Neuronal stem cell (in vitro differentiated cells): ENCODE data around the gene KIAA1958.

ENCODE experiments used
- DNase-seq: peaks from one replicate; pipeline ENCODE4 v3.0.0-alpha.2; 2013; ENCODE audit warnings: low spot score
- H2AFZ ChIP-seq: one replicate; pipeline ENCODE4 v1.6.1; 2013; ENCODE audit warnings: mild to moderate bottlenecking, low read length, inconsistent platforms
- H2AK5ac ChIP-seq: 2 replicates; pipeline ENCODE4 v1.6.1; 2013; ENCODE audit warnings: low read depth, mild to moderate bottlenecking, inconsistent platforms, low read length, moderate library complexity, mixed read lengths
- H2BK120ac ChIP-seq: 2 replicates; pipeline ENCODE4 v1.6.1; 2013; ENCODE audit warnings: low read depth, mild to moderate bottlenecking, inconsistent platforms, low read length, moderate library complexity, mixed read lengths
- H2BK12ac ChIP-seq: one replicate; pipeline ENCODE4 v1.6.1; 2013; ENCODE audit warnings: low read length, inconsistent platforms
- H2BK15ac ChIP-seq: 2 replicates; pipeline ENCODE4 v1.6.1; 2013; ENCODE audit warnings: mild to moderate bottlenecking, low read length, inconsistent platforms, mixed read lengths
- H2BK5ac ChIP-seq: one replicate; pipeline ENCODE4 v1.6.1; 2013; ENCODE audit warnings: inconsistent platforms, mild to moderate bottlenecking, low read length, moderate library complexity
- H3K14ac ChIP-seq: one replicate; pipeline ENCODE4 v1.6.1; 2013; ENCODE audit warnings: low read length, inconsistent platforms
- H3K18ac ChIP-seq: 2 replicates; pipeline ENCODE4 v1.6.1; 2013; ENCODE audit warnings: low read length, inconsistent platforms
- H3K23ac ChIP-seq: 2 replicates; pipeline ENCODE4 v1.6.1; 2013; ENCODE audit warnings: low read depth, mild to moderate bottlenecking, mixed read lengths, low read length, inconsistent platforms; ENCODE audit not compliant: poor library complexity
- H3K27ac ChIP-seq: replicated peaks from 3 replicates; pipeline ENCODE4 v1.5.1; 2013; ENCODE audit warnings: low read length, inconsistent platforms
- H3K27me3 ChIP-seq, 3 experiments: 2 replicates each; pipeline ENCODE4 v1.6.1; 2013; ENCODE audit warnings: low read length in 3 of 3, mild to moderate bottlenecking in 2 of 3, inconsistent platforms in 1 of 3, low read depth in 1 of 3, mixed read lengths in 1 of 3, moderate library complexity in 1 of 3; ENCODE audit not compliant: control insufficient read depth in 3 of 3, insufficient read depth in 3 of 3
- H3K36me3 ChIP-seq, 2 donors: replicated peaks in 1 of 2; 2 replicates each; pipeline ENCODE4 v1.6.1; 2013; ENCODE audit warnings: low read length in 2 of 2; ENCODE audit not compliant: control insufficient read depth in 2 of 2, insufficient read depth in 2 of 2
- H3K4ac ChIP-seq: 2 replicates; pipeline ENCODE4 v1.6.1; 2013; ENCODE audit warnings: inconsistent platforms, mild to moderate bottlenecking, low read length, moderate library complexity
- H3K4me1 ChIP-seq, 2 donors: 1 replicate in 1 of 2; 2 replicates in 1 of 2; pipeline ENCODE4 v1.6.1; 2013; ENCODE audit warnings: low read length in 2 of 2, low read depth in 1 of 2; ENCODE audit not compliant: control insufficient read depth in 2 of 2, insufficient read depth in 1 of 2
- H3K4me2 ChIP-seq: one replicate; pipeline ENCODE4 v1.6.1; 2013; ENCODE audit warnings: mild to moderate bottlenecking, low read length, inconsistent platforms; ENCODE audit not compliant: insufficient read depth, poor library complexity, severe bottlenecking
- H3K4me3 ChIP-seq, 2 donors: 2 replicates each; pipeline ENCODE4 v1.5.1; 2013; ENCODE audit warnings: low read length in 2 of 2, mild to moderate bottlenecking in 2 of 2, inconsistent platforms in 1 of 2, moderate library complexity in 1 of 2
- H3K79me1 ChIP-seq: one replicate; pipeline ENCODE4 v1.6.1; 2013; ENCODE audit warnings: low read depth, mild to moderate bottlenecking, inconsistent platforms, low read length, moderate library complexity
- H3K9ac ChIP-seq: one replicate; pipeline ENCODE4 v1.6.1; 2013; ENCODE audit warnings: mild to moderate bottlenecking, low read depth, low read length, inconsistent platforms; ENCODE audit not compliant: poor library complexity
- H3K9me3 ChIP-seq, 2 donors: replicated peaks in 1 of 2; 2 replicates each; pipeline versions ENCODE3 to v1.6.1; 2013; ENCODE audit warnings: low read length in 2 of 2, mild to moderate bottlenecking in 2 of 2, inconsistent platforms in 1 of 2, low read depth in 1 of 2, mixed read lengths in 1 of 2, moderate library complexity in 1 of 2; ENCODE audit not compliant: control insufficient read depth in 2 of 2, insufficient read depth in 1 of 2
- H4K8ac ChIP-seq: one replicate; pipeline ENCODE4 v1.6.1; 2013; ENCODE audit warnings: low read depth, mild to moderate bottlenecking, inconsistent platforms, low read length, moderate library complexity
- H4K91ac ChIP-seq: one replicate; pipeline ENCODE4 v1.6.1; 2013; ENCODE audit warnings: low read length, low read depth, mild to moderate bottlenecking, inconsistent platforms; ENCODE audit not compliant: poor library complexity
- WGBS, 2 donors: extraction: QIAGEN DNeasy Blood & Tissue Kit; methylation state at CpG; one replicate each; pipeline ENCODE4 v1.1.7; 2013; ENCODE audit warnings: missing lambda C conversion rate in 2 of 2, mixed read lengths in 1 of 2; ENCODE audit not compliant: insufficient read length in 2 of 2, insufficient replicate concordance in 1 of 2; ENCODE audit errors: extremely low coverage in 2 of 2; 5-methylcytosine and 5-hydroxymethylcytosine counted together

KIAA1958 gene

DNA sequence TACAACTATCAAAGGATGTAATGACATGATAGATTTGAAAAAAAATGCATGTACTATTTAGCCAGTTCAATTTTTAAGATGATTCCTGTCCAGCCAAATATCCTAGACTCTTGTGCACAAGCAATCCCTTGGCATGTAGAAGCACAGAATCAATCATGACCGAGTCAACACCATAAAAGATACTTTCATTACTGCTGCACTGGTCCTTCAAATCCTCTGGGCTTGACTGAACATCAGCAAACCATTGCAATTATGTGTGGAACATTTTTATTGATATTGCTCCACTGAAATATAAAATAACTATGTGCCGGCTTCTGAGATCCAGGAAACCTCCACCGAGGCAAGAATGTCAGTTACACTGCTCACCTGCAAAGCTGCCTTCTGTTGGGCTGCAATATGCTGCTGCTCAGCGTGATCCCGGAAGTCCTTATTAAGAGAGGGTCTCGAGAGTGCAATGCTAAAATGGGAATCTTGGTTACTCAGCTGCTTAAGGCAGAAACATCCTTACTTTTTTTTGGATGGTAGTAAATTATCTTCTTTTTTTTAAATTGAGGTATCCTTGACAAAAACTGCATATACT is 202.6 kb downstream of the KIAA1958 start:
- Histone ChIP-seq H3K79me1 (no peaks in the 10 kb centered on the region), H2BK15ac (no peak overlapping the region), H3K4me3 (no peak overlapping the region), H3K14ac (no peak overlapping the region), H3K18ac (no peak overlapping the region), H3K9me3 (no peaks in the 10 kb centered on the region), H3K9ac (no peak overlapping the region), H2BK12ac (no peak overlapping the region), H3K23ac (no peak overlapping the region), H4K91ac (no peak overlapping the region), H2AK5ac (no peak overlapping the region), H2BK5ac (no peak overlapping the region), H3K36me3 (peaks cover 16 to 92% of the 10 kb centered on the region in 2 donors), H3K27ac (no peak overlapping the region), H2BK120ac (no peak overlapping the region), H3K4me2 (no peak overlapping the region), H4K8ac (no peak overlapping the region), H3K4ac (no peak overlapping the region), H3K4me1 (no peaks in the 10 kb centered on the region), H2AFZ (no peak overlapping the region), H3K27me3 (no peaks in the 10 kb centered on the region)
- WGBS, 2 donors, result no CpG with 5 or more reads among the region's 6 CpGs
- no peak for DNase-seq

DNA sequence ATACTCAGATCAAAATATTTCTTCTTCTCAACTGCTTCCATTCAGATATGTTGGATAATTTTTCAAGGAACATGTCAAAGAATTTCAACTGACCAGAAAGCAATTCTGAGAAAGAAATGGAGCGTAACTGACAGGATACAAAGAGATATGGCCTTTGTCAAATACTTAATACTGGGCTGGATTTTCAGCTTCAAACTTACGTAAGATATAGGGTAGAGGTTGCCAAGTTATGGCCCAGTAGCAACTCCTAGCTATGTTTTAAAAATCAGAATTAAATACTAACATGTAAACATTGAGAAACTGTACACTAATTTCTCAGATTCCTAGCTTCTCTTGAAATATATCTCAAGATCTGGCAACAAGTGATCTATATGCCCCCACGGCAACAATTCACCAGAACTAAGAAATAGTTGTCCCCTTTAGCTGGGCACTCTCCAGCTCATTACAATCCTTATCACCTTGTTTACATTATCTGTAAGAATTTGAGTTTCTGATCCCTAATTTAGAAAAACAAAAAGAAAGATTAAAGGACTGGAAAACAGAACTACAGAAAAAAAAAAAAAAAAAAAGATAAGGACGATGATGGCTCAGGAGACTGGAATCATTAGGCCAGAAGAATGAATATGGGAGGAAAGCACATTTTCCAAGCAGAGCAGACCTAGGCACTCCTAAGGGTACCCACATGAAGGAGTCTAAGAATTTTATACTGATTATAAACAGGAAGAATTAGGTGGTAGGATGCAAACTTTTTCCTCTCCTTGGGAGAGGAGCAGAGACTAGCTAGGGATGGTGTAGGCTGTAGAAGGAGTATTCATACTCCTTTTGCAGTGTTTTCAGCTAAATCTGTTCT is 208.3 kb downstream of the KIAA1958 start:
- Histone ChIP-seq H4K8ac (no peak overlapping the region), H3K4me3 (no peak overlapping the region), H3K27me3 (no peaks in the 10 kb centered on the region), H2BK5ac (no peak overlapping the region), H3K23ac (no peak overlapping the region), H3K18ac (no peak overlapping the region), H3K9ac (no peak overlapping the region), H2BK12ac (no peak overlapping the region), H2AFZ (no peak overlapping the region), H3K4me2 (no peak overlapping the region), H3K4ac (no peak overlapping the region), H2BK15ac (no peak overlapping the region), H3K4me1 (no peaks in the 10 kb centered on the region), H4K91ac (no peak overlapping the region), H2AK5ac (no peak overlapping the region), H3K36me3 (peaks cover 10 to 84% of the 10 kb centered on the region in 2 donors), H3K9me3 (peaks cover 0 to 5% of the 10 kb centered on the region in 2 donors), H2BK120ac (no peak overlapping the region), H3K79me1 (peaks cover 2% of the 10 kb centered on the region), H3K27ac (no peak overlapping the region), H3K14ac (no peak overlapping the region)
- DNase-seq, result no peak
- no CpG with 5 or more reads among the region's 4 CpGs for WGBS, 2 donors

DNA sequence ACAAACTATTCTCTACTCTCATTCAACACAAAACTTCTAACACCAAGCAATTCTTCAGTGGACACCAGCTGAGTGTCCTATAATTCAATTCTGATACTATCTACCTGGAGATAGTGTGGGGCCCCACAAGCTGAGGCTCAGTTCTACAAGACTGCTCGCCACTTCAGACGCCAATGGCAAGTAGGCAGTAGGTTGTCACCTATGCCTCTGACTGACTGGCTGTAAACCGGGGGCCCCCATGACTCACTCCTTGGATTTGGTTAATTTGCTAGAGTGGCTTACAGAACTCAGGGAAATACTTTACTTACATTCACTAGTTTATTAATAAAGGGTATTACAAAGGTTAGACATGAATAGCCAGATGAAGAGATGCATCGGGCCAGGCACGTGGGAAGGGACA is 209.8 kb downstream of the KIAA1958 start:
- peaks cover 2% of the 10 kb centered on the region for H3K79me1 ChIP-seq
- H3K27ac ChIP-seq, result no peak overlapping the region
- WGBS, 2 donors, result no CpG with 5 or more reads among the region's 5 CpGs
- H2BK120ac ChIP-seq, result no peak overlapping the region
- H3K27me3 ChIP-seq, result no peaks in the 10 kb centered on the region
- H3K4me3 ChIP-seq, result no peak overlapping the region
- H2BK12ac ChIP-seq, result no peak overlapping the region
- no peak overlapping the region for H3K18ac ChIP-seq
- no peak overlapping the region for H4K8ac ChIP-seq
- no peak overlapping the region for H2AFZ ChIP-seq
- no peaks in the 10 kb centered on the region for H3K4me1 ChIP-seq
- DNase-seq, result no peak
- H3K36me3 ChIP-seq, result peaks cover 7 to 83% of the 10 kb centered on the region in 2 donors
- no peak overlapping the region for H3K14ac ChIP-seq
- no peak overlapping the region for H4K91ac ChIP-seq
- H3K4ac ChIP-seq, result no peak overlapping the region
- H3K9me3 ChIP-seq, result peaks cover 0 to 5% of the 10 kb centered on the region in 2 donors
- no peak overlapping the region for H3K23ac ChIP-seq
- no peak overlapping the region for H3K4me2 ChIP-seq
- H2BK5ac ChIP-seq, result no peak overlapping the region
- H2BK15ac ChIP-seq, result no peak overlapping the region
- H3K9ac ChIP-seq, result no peak overlapping the region
- no peak overlapping the region for H2AK5ac ChIP-seq

DNA sequence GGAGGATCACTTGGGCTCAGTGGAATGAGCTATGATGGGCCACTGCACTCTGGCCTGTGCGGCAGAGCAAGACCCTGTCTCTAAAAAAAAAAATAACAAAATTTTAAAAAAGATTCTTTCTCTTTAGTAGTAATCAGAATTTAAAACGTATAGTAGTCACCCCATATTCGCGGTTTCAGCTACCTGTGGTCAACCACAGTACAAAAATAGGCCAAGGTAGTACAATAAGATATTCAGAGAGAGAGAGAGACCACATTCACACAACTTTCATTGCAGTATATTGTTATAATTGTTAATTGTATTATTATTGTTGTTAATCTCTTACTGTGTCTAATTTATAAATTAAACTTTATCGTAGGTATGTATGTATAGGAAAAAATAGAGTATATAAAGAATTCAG is 212.6 kb downstream of the KIAA1958 start:
- no peak overlapping the region for H3K4me3 ChIP-seq
- H3K4me2 ChIP-seq, result no peak overlapping the region
- WGBS, 2 donors, result no CpG with 5 or more reads among the region's 5 CpGs
- H3K9me3 ChIP-seq, result peaks cover 0 to 5% of the 10 kb centered on the region in 2 donors
- H3K4ac ChIP-seq, result no peak overlapping the region
- no peak overlapping the region for H2BK12ac ChIP-seq
- H3K4me1 ChIP-seq, result no peaks in the 10 kb centered on the region
- H2AK5ac ChIP-seq, result no peak overlapping the region
- no peak overlapping the region for H4K91ac ChIP-seq
- H3K9ac ChIP-seq, result no peak overlapping the region
- no peak for DNase-seq
- H3K79me1 ChIP-seq, result peaks cover 2% of the 10 kb centered on the region
- H2BK5ac ChIP-seq, result no peak overlapping the region
- no peak overlapping the region for H4K8ac ChIP-seq
- H2AFZ ChIP-seq, result no peak overlapping the region
- H3K36me3 ChIP-seq, result peaks cover 5 to 76% of the 10 kb centered on the region in 2 donors
- H3K23ac ChIP-seq, result no peak overlapping the region
- no peaks in the 10 kb centered on the region for H3K27me3 ChIP-seq
- no peak overlapping the region for H3K14ac ChIP-seq
- H3K27ac ChIP-seq, result no peak overlapping the region
- H2BK15ac ChIP-seq, result no peak overlapping the region
- no peak overlapping the region for H3K18ac ChIP-seq
- no peak overlapping the region for H2BK120ac ChIP-seq
